K562 treated with DMSO at 1 percent for 48 hours (cell line): ENCODE data around the gene ERMN. TPM values are rescaled to one million over a fixed set of nuclear protein-coding genes. Genes with fewer than 3 reads are reported as not detected.

ENCODE experiments used
- total RNA-seq: library from RNA; unstranded; fragments of 300-600 nt; gene quantifications from 2 replicates; pipeline ENCODE4 v1.2.3, GENCODE V29; 2022; ENCODE audit warnings: low replicate concordance; ENCODE audit errors: extremely low read depth

ERMN gene
- not detected in 2 replicates for total RNA-seq

GRCh38 chr2:157325786-157326185 lies at the start of gene ERMN:
Gene ERMN (minus strand): TSS chr2:157325824. CDS start chr2:157325642, 182 bp downstream.

Other genes starting within 250 kb of the ERMN start
- not detected in 2 replicates for gene GALNT5, start 68.1 kb downstream of the ERMN start, total RNA-seq
- not detected in 2 replicates for gene CYTIP, start 118.3 kb upstream of the ERMN start, total RNA-seq